ENCODE results near the gene ZNF280B.

DNA sequence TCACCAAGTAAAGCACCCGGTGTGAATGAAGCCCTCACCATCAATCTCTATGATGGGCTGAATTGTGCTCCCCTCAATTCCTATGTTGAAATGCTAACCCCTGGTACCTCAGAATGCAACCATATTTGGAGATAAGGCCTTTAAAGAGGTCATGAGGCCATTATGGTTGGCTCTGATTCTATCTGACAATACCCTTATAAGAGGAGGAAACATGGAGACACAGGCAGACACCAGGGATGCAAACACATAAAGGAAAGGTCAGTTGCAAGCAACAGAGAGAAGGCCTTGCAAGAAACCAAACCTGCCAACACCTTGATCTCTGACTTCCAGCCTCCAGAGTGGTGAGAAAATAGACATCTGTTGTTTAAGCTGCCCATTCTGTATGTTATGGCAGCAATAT is 24.9 kb upstream of the ZNF280B start:
- TF ChIP-seq, protein P1, sequence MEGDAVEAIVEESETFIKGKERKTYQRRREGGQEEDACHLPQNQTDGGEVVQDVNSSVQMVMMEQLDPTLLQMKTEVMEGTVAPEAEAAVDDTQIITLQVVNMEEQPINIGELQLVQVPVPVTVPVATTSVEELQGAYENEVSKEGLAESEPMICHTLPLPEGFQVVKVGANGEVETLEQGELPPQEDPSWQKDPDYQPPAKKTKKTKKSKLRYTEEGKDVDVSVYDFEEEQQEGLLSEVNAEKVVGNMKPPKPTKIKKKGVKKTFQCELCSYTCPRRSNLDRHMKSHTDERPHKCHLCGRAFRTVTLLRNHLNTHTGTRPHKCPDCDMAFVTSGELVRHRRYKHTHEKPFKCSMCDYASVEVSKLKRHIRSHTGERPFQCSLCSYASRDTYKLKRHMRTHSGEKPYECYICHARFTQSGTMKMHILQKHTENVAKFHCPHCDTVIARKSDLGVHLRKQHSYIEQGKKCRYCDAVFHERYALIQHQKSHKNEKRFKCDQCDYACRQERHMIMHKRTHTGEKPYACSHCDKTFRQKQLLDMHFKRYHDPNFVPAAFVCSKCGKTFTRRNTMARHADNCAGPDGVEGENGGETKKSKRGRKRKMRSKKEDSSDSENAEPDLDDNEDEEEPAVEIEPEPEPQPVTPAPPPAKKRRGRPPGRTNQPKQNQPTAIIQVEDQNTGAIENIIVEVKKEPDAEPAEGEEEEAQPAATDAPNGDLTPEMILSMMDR (IDR thresholded peaks at IDR 0.05; ENCODE audit: low read depth, low read length): no peak
- TF ChIP-seq POLR2A (IDR thresholded peaks at IDR 0.05; ENCODE audit: extremely low read depth, insufficient read length): no peak
- TF ChIP-seq, protein P2, sequence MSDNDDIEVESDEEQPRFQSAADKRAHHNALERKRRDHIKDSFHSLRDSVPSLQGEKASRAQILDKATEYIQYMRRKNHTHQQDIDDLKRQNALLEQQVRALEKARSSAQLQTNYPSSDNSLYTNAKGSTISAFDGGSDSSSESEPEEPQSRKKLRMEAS (IDR thresholded peaks at IDR 0.05; ENCODE audit: low read depth, low read length): no peak
